A549 (cell line): ENCODE data around the gene PGGHG.

Source experiments
- BHLHE40 ChIP-seq: IDR thresholded peaks from 2 replicates; pipeline ENCODE4 v1.6.1; 2012; ENCODE audit warnings: low read depth, low read length, inconsistent platforms
- EHMT2 ChIP-seq: fragments of 200-600 bp; sonication (generic); IDR thresholded peaks from 2 replicates; pipeline ENCODE4 v1.6.1; 2016; ENCODE audit warnings: antibody characterized with exemption, low read depth, mild to moderate bottlenecking, moderate library complexity
- EP300 ChIP-seq, 2 experiments: fragments of >200 bp; sonication (Bioruptor Twin); formaldehyde crosslinking; IDR thresholded peaks; 2 replicates in 1 of 2; 3 replicates in 1 of 2; pipeline ENCODE4 v1.6.1; 2016 to 2017
- POLR2A ChIP-seq: IDR thresholded peaks from 2 replicates; pipeline ENCODE4 v1.6.1; 2012; ENCODE audit warnings: mild to moderate bottlenecking, low read length
- RAD21 ChIP-seq, 2 experiments: fragments of >200 bp in 1 of 2; sonication (Bioruptor Twin) in 1 of 2; formaldehyde crosslinking in 1 of 2; IDR thresholded peaks in 1 of 2; conservative IDR thresholded peaks in 1 of 2; 2 replicates in 1 of 2; 3 replicates in 1 of 2; pipeline ENCODE4 v1.6.1; 2012 to 2018; ENCODE audit warnings: inconsistent platforms in 1 of 2
- ZC3H11A ChIP-seq: fragments of 450-650 bp; IDR thresholded peaks from 2 replicates; pipeline ENCODE4 v1.6.1; 2014; ENCODE audit warnings: antibody characterized with exemption, mild to moderate bottlenecking
- TF ChIP-seq, protein P1 (sequence below): IDR thresholded peaks from 2 replicates; pipeline ENCODE4 v1.6.1; 2012
- TF ChIP-seq, protein P2 (sequence below): fragments of >200 bp; sonication (Bioruptor Twin); formaldehyde crosslinking; IDR thresholded peaks from 3 replicates; pipeline ENCODE4 v1.5.1; 2016
- TF ChIP-seq, protein P3 (sequence below): IDR thresholded peaks from 2 replicates; pipeline ENCODE4 v1.6.1; 2012
- TF ChIP-seq, protein P4 (sequence below): fragments of 450-650 bp; IDR thresholded peaks from 2 replicates; pipeline ENCODE4 v1.6.1; 2014; ENCODE audit warnings: antibody characterized with exemption

- no peak for TF ChIP-seq ZC3H11A
- TF ChIP-seq POLR2A = no peak
- TF ChIP-seq, protein P1, sequence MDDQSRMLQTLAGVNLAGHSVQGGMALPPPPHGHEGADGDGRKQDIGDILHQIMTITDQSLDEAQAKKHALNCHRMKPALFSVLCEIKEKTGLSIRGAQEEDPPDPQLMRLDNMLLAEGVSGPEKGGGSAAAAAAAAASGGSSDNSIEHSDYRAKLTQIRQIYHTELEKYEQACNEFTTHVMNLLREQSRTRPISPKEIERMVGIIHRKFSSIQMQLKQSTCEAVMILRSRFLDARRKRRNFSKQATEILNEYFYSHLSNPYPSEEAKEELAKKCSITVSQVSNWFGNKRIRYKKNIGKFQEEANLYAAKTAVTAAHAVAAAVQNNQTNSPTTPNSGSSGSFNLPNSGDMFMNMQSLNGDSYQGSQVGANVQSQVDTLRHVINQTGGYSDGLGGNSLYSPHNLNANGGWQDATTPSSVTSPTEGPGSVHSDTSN = no peak
- TF ChIP-seq, protein P2, sequence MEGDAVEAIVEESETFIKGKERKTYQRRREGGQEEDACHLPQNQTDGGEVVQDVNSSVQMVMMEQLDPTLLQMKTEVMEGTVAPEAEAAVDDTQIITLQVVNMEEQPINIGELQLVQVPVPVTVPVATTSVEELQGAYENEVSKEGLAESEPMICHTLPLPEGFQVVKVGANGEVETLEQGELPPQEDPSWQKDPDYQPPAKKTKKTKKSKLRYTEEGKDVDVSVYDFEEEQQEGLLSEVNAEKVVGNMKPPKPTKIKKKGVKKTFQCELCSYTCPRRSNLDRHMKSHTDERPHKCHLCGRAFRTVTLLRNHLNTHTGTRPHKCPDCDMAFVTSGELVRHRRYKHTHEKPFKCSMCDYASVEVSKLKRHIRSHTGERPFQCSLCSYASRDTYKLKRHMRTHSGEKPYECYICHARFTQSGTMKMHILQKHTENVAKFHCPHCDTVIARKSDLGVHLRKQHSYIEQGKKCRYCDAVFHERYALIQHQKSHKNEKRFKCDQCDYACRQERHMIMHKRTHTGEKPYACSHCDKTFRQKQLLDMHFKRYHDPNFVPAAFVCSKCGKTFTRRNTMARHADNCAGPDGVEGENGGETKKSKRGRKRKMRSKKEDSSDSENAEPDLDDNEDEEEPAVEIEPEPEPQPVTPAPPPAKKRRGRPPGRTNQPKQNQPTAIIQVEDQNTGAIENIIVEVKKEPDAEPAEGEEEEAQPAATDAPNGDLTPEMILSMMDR = no peak
- TF ChIP-seq BHLHE40 = no peak
- no peak for TF ChIP-seq RAD21 (conservative IDR thresholded peaks at IDR 0.05 in 1 of 2, IDR thresholded peaks at IDR 0.05 in 1 of 2)
- no peak for TF ChIP-seq EHMT2
- TF ChIP-seq, protein P3, sequence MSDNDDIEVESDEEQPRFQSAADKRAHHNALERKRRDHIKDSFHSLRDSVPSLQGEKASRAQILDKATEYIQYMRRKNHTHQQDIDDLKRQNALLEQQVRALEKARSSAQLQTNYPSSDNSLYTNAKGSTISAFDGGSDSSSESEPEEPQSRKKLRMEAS = no peak
- TF ChIP-seq EP300 (IDR thresholded peaks at IDR 0.05) = no peak
- TF ChIP-seq, protein P4, sequence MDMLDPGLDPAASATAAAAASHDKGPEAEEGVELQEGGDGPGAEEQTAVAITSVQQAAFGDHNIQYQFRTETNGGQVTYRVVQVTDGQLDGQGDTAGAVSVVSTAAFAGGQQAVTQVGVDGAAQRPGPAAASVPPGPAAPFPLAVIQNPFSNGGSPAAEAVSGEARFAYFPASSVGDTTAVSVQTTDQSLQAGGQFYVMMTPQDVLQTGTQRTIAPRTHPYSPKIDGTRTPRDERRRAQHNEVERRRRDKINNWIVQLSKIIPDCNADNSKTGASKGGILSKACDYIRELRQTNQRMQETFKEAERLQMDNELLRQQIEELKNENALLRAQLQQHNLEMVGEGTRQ = no peak
These were observed 18.2 kb upstream of the PGGHG start for GRCh38 chr11:270451-271318.
